Measurements from ENCODE around the gene ATL2.
"Not testable (repeated sequence)": the region's sequence is repeated elsewhere in the genome, so short reads cannot be mapped to it uniquely, and the experiment has no call there.

ATL2 gene

GRCh38 chr2:38327580-38327979 is 49.5 kb downstream of the ATL2 start:
- H3K27me3 ChIP-seq (ENCODE audit: insufficient read depth, low read length, poor library complexity), result no peaks in the 10 kb centered on the region
- DNase-seq, result no peak
- H4K20me1 ChIP-seq (ENCODE audit: insufficient read depth, low read length), result peaks cover 2% of the 10 kb centered on the region; the same call in 1 of the 2 replicates

GRCh38 chr2:38323623-38324022 is 53.5 kb downstream of the ATL2 start:
- peaks cover 2% of the 10 kb centered on the region; the same call in 1 of the 2 replicates for H4K20me1 ChIP-seq (ENCODE audit: insufficient read depth, low read length)
- H2AFZ ChIP-seq (ENCODE audit: low read depth, low read length), result no peak overlapping the region
- no peaks in the 10 kb centered on the region for H3K9me3 ChIP-seq (ENCODE audit: insufficient read depth, low read length, severe bottlenecking)
- no peak overlapping the region for H3K4me2 ChIP-seq (ENCODE audit: insufficient read depth, low read length)
- H3K4me3 ChIP-seq (ENCODE audit: low read depth in 1 of 2, low read length in 2 of 2), result no peak overlapping the region
- H3K27me3 ChIP-seq (ENCODE audit: insufficient read depth, low read length, poor library complexity), result no peaks in the 10 kb centered on the region
- ATAC-seq (ENCODE audit: insufficient read depth, low read depth) (no peak), DNase-seq (no peak)
- TF ChIP-seq CTCF (IDR thresholded peaks at IDR 0.05; ENCODE audit: borderline replicate concordance, extremely low read depth, low read length, poor library complexity, severe bottlenecking) (no peak), EZH2 (IDR thresholded peaks at IDR 0.05; ENCODE audit: borderline replicate concordance, low read depth, low read length, severe bottlenecking) (no peak)
- peaks cover 46% of the 10 kb centered on the region for H3K79me2 ChIP-seq (ENCODE audit: insufficient read depth, low read length)
- H3K4me1 ChIP-seq (ENCODE audit: insufficient read depth, low read length), result no peaks in the 10 kb centered on the region
- H3K27ac ChIP-seq (ENCODE audit: low read length), result no peak overlapping the region
- H3K9ac ChIP-seq (ENCODE audit: low read depth, low read length), result no peak overlapping the region
- H3K36me3 ChIP-seq (ENCODE audit: insufficient read depth, low read length), result peaks cover 13% of the 10 kb centered on the region; the same call in 1 of the 2 replicates

More at GRCh38 chr2:38327580-38327979, 49.5 kb downstream of the ATL2 start:
- no peak for ATAC-seq (ENCODE audit: insufficient read depth, low read depth)
- no peak overlapping the region for H2AFZ ChIP-seq (ENCODE audit: low read depth, low read length)
- H3K9ac ChIP-seq (ENCODE audit: low read depth, low read length), result no peak overlapping the region
- H3K36me3 ChIP-seq (ENCODE audit: insufficient read depth, low read length), result peaks cover 6% of the 10 kb centered on the region; the same call in 1 of the 2 replicates
- H3K79me2 ChIP-seq (ENCODE audit: insufficient read depth, low read length), result peaks cover 38% of the 10 kb centered on the region
- no peaks in the 10 kb centered on the region for H3K4me1 ChIP-seq (ENCODE audit: insufficient read depth, low read length)
- no peak for TF ChIP-seq CTCF (IDR thresholded peaks at IDR 0.05; ENCODE audit: borderline replicate concordance, extremely low read depth, low read length, poor library complexity, severe bottlenecking)
- TF ChIP-seq EZH2 (IDR thresholded peaks at IDR 0.05; ENCODE audit: borderline replicate concordance, low read depth, low read length, severe bottlenecking), result no peak
- no peak overlapping the region for H3K27ac ChIP-seq (ENCODE audit: low read length)
- no peak overlapping the region for H3K4me2 ChIP-seq (ENCODE audit: insufficient read depth, low read length)
- no peaks in the 10 kb centered on the region for H3K9me3 ChIP-seq (ENCODE audit: insufficient read depth, low read length, severe bottlenecking)
- no peak overlapping the region for H3K4me3 ChIP-seq (ENCODE audit: low read depth in 1 of 2, low read length in 2 of 2)

- no peak for ATAC-seq (ENCODE audit: insufficient read depth, low read depth)
- Histone ChIP-seq H3K4me1 (ENCODE audit: insufficient read depth, low read length) (no peaks in the 10 kb centered on the region), H3K9ac (ENCODE audit: low read depth, low read length) (no peak overlapping the region), H3K27ac (ENCODE audit: low read length) (no peak overlapping the region), H3K9me3 (ENCODE audit: insufficient read depth, low read length, severe bottlenecking) (no peaks in the 10 kb centered on the region), H3K27me3 (ENCODE audit: insufficient read depth, low read length, poor library complexity) (no peaks in the 10 kb centered on the region), H3K4me2 (ENCODE audit: insufficient read depth, low read length) (no peak overlapping the region), H3K36me3 (ENCODE audit: insufficient read depth, low read length) (peaks cover 23% of the 10 kb centered on the region), H4K20me1 (ENCODE audit: insufficient read depth, low read length) (peaks cover 2% of the 10 kb centered on the region; the same call in 1 of the 2 replicates), H2AFZ (ENCODE audit: low read depth, low read length) (no peak overlapping the region), H3K4me3 (ENCODE audit: low read depth in 1 of 2, low read length in 2 of 2) (no peak overlapping the region), H3K79me2 (ENCODE audit: insufficient read depth, low read length) (peaks cover 40% of the 10 kb centered on the region)
- no peak for DNase-seq
- no peak for TF ChIP-seq EZH2 (IDR thresholded peaks at IDR 0.05; ENCODE audit: borderline replicate concordance, low read depth, low read length, severe bottlenecking)
- no peak for TF ChIP-seq CTCF (IDR thresholded peaks at IDR 0.05; ENCODE audit: borderline replicate concordance, extremely low read depth, low read length, poor library complexity, severe bottlenecking)
Observed at GRCh38 chr2:38322224-38322914, 54.7 kb downstream of the ATL2 start.

GRCh38 chr2:38319240-38319639 is 57.8 kb downstream of the ATL2 start:
- not testable (repeated sequence) for H3K4me2 ChIP-seq (ENCODE audit: insufficient read depth, low read length); H3K27me3 ChIP-seq (ENCODE audit: insufficient read depth, low read length, poor library complexity); H2AFZ ChIP-seq (ENCODE audit: low read depth, low read length); H3K27ac ChIP-seq (ENCODE audit: low read length); ATAC-seq (ENCODE audit: insufficient read depth, low read depth); H3K4me1 ChIP-seq (ENCODE audit: insufficient read depth, low read length); DNase-seq; H4K20me1 ChIP-seq (ENCODE audit: insufficient read depth, low read length); H3K4me3 ChIP-seq (ENCODE audit: low read depth in 1 of 2, low read length in 2 of 2); H3K9ac ChIP-seq (ENCODE audit: low read depth, low read length); H3K9me3 ChIP-seq (ENCODE audit: insufficient read depth, low read length, severe bottlenecking)
- peaks cover 49% of the 10 kb centered on the region for H3K36me3 ChIP-seq (ENCODE audit: insufficient read depth, low read length)
- peaks cover 24% of the 10 kb centered on the region for H3K79me2 ChIP-seq (ENCODE audit: insufficient read depth, low read length)

Measured in DND-41 (cell line).